GM21515 (cell line): ENCODE measurements around the gene PIP4K2C.
"Not testable (repeated sequence)": the region's sequence is repeated elsewhere in the genome, so short reads cannot be mapped to it uniquely, and the experiment has no call there.

Experiments
- ATAC-seq: cut with Tn5 transposase; IDR thresholded peaks from one replicate; pipeline ENCODE4 v1.9.1; 2021; ENCODE audit not compliant: unreplicated experiment

Gene PIP4K2C

GRCh38 chr12:57584050-57584449, 6.9 kb upstream of the PIP4K2C start:
- no peak for ATAC-seq

- ATAC-seq, result no peak
Measured at GRCh38 chr12:57584690-57585089, 6.3 kb upstream of the PIP4K2C start.

GRCh38 chr12:57585156-57585555, 5.8 kb upstream of the PIP4K2C start:
- no peak for ATAC-seq

- no peak for ATAC-seq
Measured at GRCh38 chr12:57586128-57586527, 4.9 kb upstream of the PIP4K2C start.

GRCh38 chr12:57586832-57587429, 4.1 kb upstream of the PIP4K2C start:
- ATAC-seq, result no peak

- ATAC-seq, result not testable (repeated sequence)
Measured at GRCh38 chr12:57588951-57589610, 1.9 kb upstream of the PIP4K2C start.

GRCh38 chr12:57590479-57590863, 521 bp upstream of the PIP4K2C start:
- no peak for ATAC-seq

- ATAC-seq, result no peak
Measured at GRCh38 chr12:57591782-57592325, 862 bp downstream of the PIP4K2C start.

- ATAC-seq, result no peak
Measured at GRCh38 chr12:57592551-57593165, 1.7 kb downstream of the PIP4K2C start.

GRCh38 chr12:57593187-57593586, 2.2 kb downstream of the PIP4K2C start:
- no peak for ATAC-seq

GRCh38 chr12:57600395-57600794, 9.4 kb downstream of the PIP4K2C start:
- ATAC-seq, result no peak

GRCh38 chr12:57602544-57602943, 11.6 kb downstream of the PIP4K2C start:
- no peak for ATAC-seq

- no peak for ATAC-seq
Measured at GRCh38 chr12:57603324-57603723, 12.3 kb downstream of the PIP4K2C start.

- no peak for ATAC-seq
Measured at GRCh38 chr12:57603815-57604453, 12.9 kb downstream of the PIP4K2C start.

GRCh38 chr12:57604454-57604991, 13.5 kb downstream of the PIP4K2C start, which contains the start of gene DTX3:
Gene DTX3 (plus strand): TSS chr12:57604824. CDS start chr12:57606518, 1,694 bp downstream.
- no peak for ATAC-seq

- no peak for ATAC-seq
Measured at GRCh38 chr12:57604992-57605810, 14.2 kb downstream of the PIP4K2C start.

GRCh38 chr12:57605811-57606311, 14.9 kb downstream of the PIP4K2C start:
- no peak for ATAC-seq

GRCh38 chr12:57606399-57606798, 15.4 kb downstream of the PIP4K2C start:
- no peak for ATAC-seq

- no peak for ATAC-seq
Measured at GRCh38 chr12:57606821-57607220, 15.8 kb downstream of the PIP4K2C start.

GRCh38 chr12:57607958-57608663, 17.1 kb downstream of the PIP4K2C start:
- ATAC-seq, result no peak
